Measurements from ENCODE around the gene MCMBP. TPM values are rescaled to one million over a fixed set of nuclear protein-coding genes. Genes with fewer than 3 reads are reported as not detected.
A peak's percentile ranks its signal among the peaks of the same experiment; 100 is the strongest.

MCMBP gene
- total RNA-seq, 2 experiments from 2014 or later, result 14.5 to 14.6 TPM

DNA sequence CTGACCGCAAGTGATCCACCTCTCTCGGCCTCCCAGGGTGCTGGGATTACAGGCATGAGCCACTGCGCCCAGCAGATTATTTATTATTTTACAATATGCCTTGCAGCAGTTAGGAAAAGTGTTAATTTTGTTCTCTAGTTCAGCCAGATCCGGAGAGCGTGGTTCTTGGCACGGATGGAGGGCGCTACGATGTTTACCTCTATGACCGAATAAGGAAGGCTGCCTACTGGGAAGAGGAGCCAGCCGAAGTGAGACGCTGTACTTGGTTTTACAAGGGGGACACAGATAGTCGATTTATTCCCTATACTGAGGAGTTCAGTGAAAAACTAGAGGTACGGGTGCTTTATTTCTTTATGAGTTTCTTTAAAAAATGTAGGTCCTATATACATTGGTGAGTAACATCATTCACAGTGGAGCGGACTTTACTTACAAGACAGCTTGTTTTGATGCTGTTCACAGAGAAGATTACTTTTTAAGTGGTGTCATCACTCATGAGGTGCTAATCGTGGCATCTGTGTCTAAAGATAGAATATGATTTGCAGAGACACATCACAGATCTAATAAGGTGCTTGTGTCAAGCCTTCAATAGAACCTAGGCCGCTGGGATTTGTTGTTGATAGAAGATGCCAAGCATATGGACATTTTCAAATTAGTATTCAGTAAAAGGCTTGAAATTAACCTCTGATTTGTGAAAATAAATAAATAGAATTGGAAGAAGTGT, 31.5 kb upstream of the MCMBP start:
- Mint-ChIP-seq H3K36me3 (ENCODE audit: low read depth) (peaks cover 71% of the 10 kb centered on the region), H3K9me3 (no peaks in the 10 kb centered on the region), H3K27me3 (no peaks in the 10 kb centered on the region), H3K4me3 (no peak overlapping the region), H3K27ac (no peak overlapping the region), H3K4me1 (ENCODE audit: low read depth) (peaks cover 9% of the 10 kb centered on the region)
- ATAC-seq (ENCODE audit: poor library complexity), result no peak
- Histone ChIP-seq H3K36me3 (ENCODE audit: insufficient read depth, low read length) (peaks cover 56% of the 10 kb centered on the region), H3K27me3 (ENCODE audit: control insufficient read depth in 1 of 2, insufficient read depth in 2 of 2, low read length in 2 of 2) (no peaks in the 10 kb centered on the region), H3K27ac (ENCODE audit: low read depth in 1 of 2, low read length in 2 of 2) (no peak overlapping the region), H3K9me3 (ENCODE audit: control insufficient read depth in 1 of 2, insufficient read depth in 1 of 2, low read length in 2 of 2) (no peaks in the 10 kb centered on the region), H3K4me3 (ENCODE audit: low read length) (no peak overlapping the region), H3K4me1 (ENCODE audit: insufficient read depth, low read length) (peaks cover 4% of the 10 kb centered on the region)
- TF ChIP-seq, protein P1, sequence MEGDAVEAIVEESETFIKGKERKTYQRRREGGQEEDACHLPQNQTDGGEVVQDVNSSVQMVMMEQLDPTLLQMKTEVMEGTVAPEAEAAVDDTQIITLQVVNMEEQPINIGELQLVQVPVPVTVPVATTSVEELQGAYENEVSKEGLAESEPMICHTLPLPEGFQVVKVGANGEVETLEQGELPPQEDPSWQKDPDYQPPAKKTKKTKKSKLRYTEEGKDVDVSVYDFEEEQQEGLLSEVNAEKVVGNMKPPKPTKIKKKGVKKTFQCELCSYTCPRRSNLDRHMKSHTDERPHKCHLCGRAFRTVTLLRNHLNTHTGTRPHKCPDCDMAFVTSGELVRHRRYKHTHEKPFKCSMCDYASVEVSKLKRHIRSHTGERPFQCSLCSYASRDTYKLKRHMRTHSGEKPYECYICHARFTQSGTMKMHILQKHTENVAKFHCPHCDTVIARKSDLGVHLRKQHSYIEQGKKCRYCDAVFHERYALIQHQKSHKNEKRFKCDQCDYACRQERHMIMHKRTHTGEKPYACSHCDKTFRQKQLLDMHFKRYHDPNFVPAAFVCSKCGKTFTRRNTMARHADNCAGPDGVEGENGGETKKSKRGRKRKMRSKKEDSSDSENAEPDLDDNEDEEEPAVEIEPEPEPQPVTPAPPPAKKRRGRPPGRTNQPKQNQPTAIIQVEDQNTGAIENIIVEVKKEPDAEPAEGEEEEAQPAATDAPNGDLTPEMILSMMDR (IDR thresholded peaks at IDR 0.05), result no peak
- ChIA-PET CTCF (no interaction called here), POLR2A (no interaction called here)
- intact Hi-C loops (cut with DNase I, micrococcal nuclease), result no loop called here
- DNase-seq, result no peak

DNA sequence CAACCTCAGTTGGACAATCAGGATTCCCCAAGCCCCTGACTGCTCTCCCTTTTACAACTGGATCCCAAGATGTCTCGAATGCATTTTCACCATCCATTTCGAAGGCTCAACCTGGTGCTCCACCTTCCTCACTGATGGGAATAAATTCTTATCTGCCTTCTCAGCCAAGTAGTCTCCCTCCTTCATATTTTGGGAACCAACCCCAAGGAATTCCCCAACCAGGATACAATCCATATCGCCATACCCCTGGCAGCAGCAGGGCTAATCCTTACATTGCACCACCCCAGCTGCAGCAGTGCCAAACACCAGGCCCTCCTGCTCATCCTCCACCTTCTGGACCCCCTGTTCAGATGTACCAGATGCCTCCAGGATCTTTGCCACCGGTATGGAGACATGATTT, 25.9 kb upstream of the MCMBP start:
- Mint-ChIP-seq H3K9me3 (no peaks in the 10 kb centered on the region), H3K4me3 (no peak overlapping the region), H3K27ac (peak overlapping the region; percentile 27), H3K27me3 (no peaks in the 10 kb centered on the region), H3K36me3 (ENCODE audit: low read depth) (peaks cover 63% of the 10 kb centered on the region), H3K4me1 (ENCODE audit: low read depth) (peaks cover 58% of the 10 kb centered on the region)
- Histone ChIP-seq H3K4me3 (ENCODE audit: low read length) (no peak overlapping the region), H3K4me1 (ENCODE audit: insufficient read depth, low read length) (peaks cover 24% of the 10 kb centered on the region), H3K27ac (ENCODE audit: low read depth in 1 of 2, low read length in 2 of 2) (no peak overlapping the region), H3K36me3 (ENCODE audit: insufficient read depth, low read length) (peaks cover 31% of the 10 kb centered on the region), H3K9me3 (ENCODE audit: control insufficient read depth in 1 of 2, insufficient read depth in 1 of 2, low read length in 2 of 2) (no peaks in the 10 kb centered on the region), H3K27me3 (ENCODE audit: control insufficient read depth in 1 of 2, insufficient read depth in 2 of 2, low read length in 2 of 2) (no peaks in the 10 kb centered on the region)
- ATAC-seq (ENCODE audit: poor library complexity) (no peak), DNase-seq (no peak)
- intact Hi-C loops (cut with DNase I, micrococcal nuclease), result no loop called here
- TF ChIP-seq, protein P1 (IDR thresholded peaks at IDR 0.05), result no peak
- POLR2A ChIA-PET, result no interaction called here
- CTCF ChIA-PET, result no interaction called here

DNA sequence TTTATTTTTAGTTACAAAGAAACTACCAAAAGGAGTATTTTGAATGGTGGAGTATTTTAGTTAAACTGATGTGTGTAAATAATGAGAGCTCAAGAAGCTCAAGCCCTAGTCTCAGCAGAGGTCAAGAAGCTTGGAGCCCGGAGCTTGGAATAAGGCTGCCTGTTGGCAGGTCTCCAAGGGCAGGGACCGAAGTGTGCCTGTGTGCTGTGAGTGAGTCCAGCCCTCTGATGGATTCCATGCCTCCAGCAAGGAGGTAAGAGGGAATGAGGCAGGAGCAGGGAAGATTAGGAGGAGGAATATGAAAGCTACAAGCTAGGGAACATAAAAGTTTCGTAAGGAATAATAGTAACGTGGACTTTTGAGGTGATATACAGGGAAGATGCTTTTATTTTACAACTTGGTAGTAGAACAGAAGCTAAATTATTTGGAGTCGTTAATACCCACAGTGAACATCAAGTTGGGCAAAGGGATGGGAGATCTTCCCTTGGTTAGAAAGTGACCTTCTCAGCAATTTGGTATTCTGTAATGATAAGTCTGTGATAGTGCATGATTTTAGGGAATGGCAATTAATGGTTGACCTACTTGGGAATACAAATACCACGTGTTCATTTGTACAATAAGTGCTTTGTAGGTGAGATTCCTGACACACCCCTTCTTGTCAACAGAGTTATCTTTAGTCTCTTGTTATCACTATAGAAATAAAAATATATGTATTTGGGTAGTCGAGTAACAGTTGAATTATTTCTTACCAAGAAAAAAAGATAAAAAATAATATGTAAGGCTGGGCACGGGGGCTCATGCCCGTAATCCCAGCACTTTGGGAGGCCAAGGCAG, 24.5 kb upstream of the MCMBP start:
- H3K4me3 Mint-ChIP-seq, result no peak overlapping the region
- intact Hi-C loops (cut with DNase I, micrococcal nuclease), result no loop called here
- H3K4me1 ChIP-seq (ENCODE audit: insufficient read depth, low read length), result peaks cover 30% of the 10 kb centered on the region

More for the DNA sequence above, 24.5 kb upstream of the MCMBP start:
- Mint-ChIP-seq H3K4me1 (ENCODE audit: low read depth) (peaks cover 72% of the 10 kb centered on the region), H3K36me3 (ENCODE audit: low read depth) (peaks cover 60% of the 10 kb centered on the region), H3K9me3 (no peaks in the 10 kb centered on the region), H3K27me3 (no peaks in the 10 kb centered on the region), H3K27ac (peak overlapping the region; percentile 9)
- no peaks in the 10 kb centered on the region for H3K9me3 ChIP-seq (ENCODE audit: control insufficient read depth in 1 of 2, insufficient read depth in 1 of 2, low read length in 2 of 2)
- no peak for DNase-seq
- ChIA-PET CTCF (interaction anchor here (1.5 kb wide), 1 partner anchor 24 kb away, joined by 4 read pairs; no protein-coding TSS in a partner anchor), POLR2A (interaction anchor here (1.9 kb wide), 1 partner anchor 24 kb away, joined by 6 read pairs; the partner anchor contains the start of gene MCMBP)
- ATAC-seq (ENCODE audit: poor library complexity), result no peak
- no peaks in the 10 kb centered on the region for H3K27me3 ChIP-seq (ENCODE audit: control insufficient read depth in 1 of 2, insufficient read depth in 2 of 2, low read length in 2 of 2)
- peaks cover 19% of the 10 kb centered on the region for H3K36me3 ChIP-seq (ENCODE audit: insufficient read depth, low read length)
- no peak overlapping the region for H3K27ac ChIP-seq (ENCODE audit: low read depth in 1 of 2, low read length in 2 of 2)
- TF ChIP-seq, protein P1 (IDR thresholded peaks at IDR 0.05), result no peak
- H3K4me3 ChIP-seq (ENCODE audit: low read length), result no peak overlapping the region

All from CD4-positive, alpha-beta T cell (primary cell).